ENCODE data around the gene TLK1. TPM values are rescaled to one million over a fixed set of nuclear protein-coding genes. Genes with fewer than 3 reads are reported as not detected.

Gene TLK1
- total and polyA plus RNA-seq, 2 donors (not counting 1 experiment from before 2014, with no cell fraction given), result 23.5 to 29.9 TPM

DNA sequence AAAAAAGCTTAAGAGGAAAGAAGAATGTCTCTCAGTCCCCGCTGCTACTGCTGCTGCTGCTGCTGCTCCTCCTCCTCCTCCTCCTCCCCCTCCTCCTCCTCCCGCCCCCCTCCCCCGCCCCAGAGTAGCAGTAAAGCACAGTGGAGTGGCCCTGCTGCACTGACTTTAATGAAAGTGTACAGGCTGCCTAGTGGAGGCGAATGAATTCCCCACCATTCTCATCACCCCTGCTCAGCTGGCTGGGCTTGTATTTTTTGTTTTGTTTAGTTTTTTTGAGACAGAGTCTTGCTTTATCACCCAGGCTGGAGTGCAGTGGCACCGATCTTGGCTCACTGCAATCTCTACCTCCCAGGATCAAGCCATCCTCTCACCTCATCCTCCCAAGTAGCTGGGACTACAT, 197.3 kb downstream of the TLK1 start:
- H3K4me1 ChIP-seq (ENCODE audit: control insufficient read depth, extremely low read depth, insufficient read depth, low read length), result no peaks in the 10 kb centered on the region
- no peak overlapping the region for H2AFZ ChIP-seq (ENCODE audit: low read length)
- H3K4me2 ChIP-seq (ENCODE audit: extremely low read depth, insufficient read depth, low read length), result no peak overlapping the region
- H3K9ac ChIP-seq (ENCODE audit: insufficient read depth, low read length), result no peak overlapping the region
- no peaks in the 10 kb centered on the region for H4K20me1 ChIP-seq (ENCODE audit: control insufficient read depth, extremely low read depth, insufficient read depth, low read length)
- TF ChIP-seq EZH2 (IDR thresholded peaks at IDR 0.05; ENCODE audit: low read length, missing control alignments), result no peak
- TF ChIP-seq, protein P1, sequence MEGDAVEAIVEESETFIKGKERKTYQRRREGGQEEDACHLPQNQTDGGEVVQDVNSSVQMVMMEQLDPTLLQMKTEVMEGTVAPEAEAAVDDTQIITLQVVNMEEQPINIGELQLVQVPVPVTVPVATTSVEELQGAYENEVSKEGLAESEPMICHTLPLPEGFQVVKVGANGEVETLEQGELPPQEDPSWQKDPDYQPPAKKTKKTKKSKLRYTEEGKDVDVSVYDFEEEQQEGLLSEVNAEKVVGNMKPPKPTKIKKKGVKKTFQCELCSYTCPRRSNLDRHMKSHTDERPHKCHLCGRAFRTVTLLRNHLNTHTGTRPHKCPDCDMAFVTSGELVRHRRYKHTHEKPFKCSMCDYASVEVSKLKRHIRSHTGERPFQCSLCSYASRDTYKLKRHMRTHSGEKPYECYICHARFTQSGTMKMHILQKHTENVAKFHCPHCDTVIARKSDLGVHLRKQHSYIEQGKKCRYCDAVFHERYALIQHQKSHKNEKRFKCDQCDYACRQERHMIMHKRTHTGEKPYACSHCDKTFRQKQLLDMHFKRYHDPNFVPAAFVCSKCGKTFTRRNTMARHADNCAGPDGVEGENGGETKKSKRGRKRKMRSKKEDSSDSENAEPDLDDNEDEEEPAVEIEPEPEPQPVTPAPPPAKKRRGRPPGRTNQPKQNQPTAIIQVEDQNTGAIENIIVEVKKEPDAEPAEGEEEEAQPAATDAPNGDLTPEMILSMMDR (conservative IDR thresholded peaks at IDR 0.05 in 1 of 2, IDR thresholded peaks at IDR 0.05 in 1 of 2; ENCODE audit: low read depth in 1 of 2, low read length in 2 of 2), result no peak
- peaks cover 16% of the 10 kb centered on the region for H3K36me3 ChIP-seq (ENCODE audit: control insufficient read depth, insufficient read depth, low read length)
- DNase-seq (ENCODE audit: low read depth in 2 of 2), result no peak
- H3K9me3 ChIP-seq (ENCODE audit: control insufficient read depth, insufficient read depth, low read depth, low read length), result no peaks in the 10 kb centered on the region
- no peaks in the 10 kb centered on the region for H3K79me2 ChIP-seq (ENCODE audit: control insufficient read depth, insufficient read depth, low read length)
- no peak overlapping the region for H3K4me3 ChIP-seq (replicated peaks in 1 of 4; ENCODE audit: control extremely low read depth in 1 of 4, insufficient read depth in 1 of 4, low read depth in 3 of 4, low read length in 4 of 4)
- no peaks in the 10 kb centered on the region for H3K27me3 ChIP-seq (ENCODE audit: control insufficient read depth, insufficient read depth, low read length)
- H3K27ac ChIP-seq (ENCODE audit: insufficient read depth, low read length), result no peak overlapping the region

DNA sequence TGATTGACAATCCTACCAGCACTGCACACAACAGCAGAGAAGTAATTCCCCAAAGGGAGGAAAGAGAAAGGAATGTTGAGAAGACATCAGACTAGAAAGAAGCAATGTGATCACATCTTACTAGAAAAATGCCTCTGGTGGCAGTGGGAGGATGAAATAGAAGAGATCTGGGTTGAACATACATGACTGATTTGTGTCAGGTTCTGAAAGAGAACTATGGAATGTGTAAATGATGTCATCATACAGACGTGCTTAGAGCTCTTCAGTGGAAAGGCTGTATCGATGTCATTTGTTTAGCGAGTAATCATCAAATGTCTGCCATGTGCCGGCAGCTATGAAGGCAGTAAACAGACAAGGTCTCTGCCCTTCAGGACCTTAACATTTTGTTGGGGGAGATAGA, 206.8 kb downstream of the TLK1 start:
- Histone ChIP-seq H3K27ac (ENCODE audit: insufficient read depth, low read length) (no peak overlapping the region), H3K27me3 (ENCODE audit: control insufficient read depth, insufficient read depth, low read length) (no peaks in the 10 kb centered on the region), H3K4me1 (ENCODE audit: control insufficient read depth, extremely low read depth, insufficient read depth, low read length) (no peaks in the 10 kb centered on the region), H3K9ac (ENCODE audit: insufficient read depth, low read length) (no peak overlapping the region), H2AFZ (ENCODE audit: low read length) (no peak overlapping the region), H3K79me2 (ENCODE audit: control insufficient read depth, insufficient read depth, low read length) (no peaks in the 10 kb centered on the region), H3K9me3 (ENCODE audit: control insufficient read depth, insufficient read depth, low read depth, low read length) (no peaks in the 10 kb centered on the region), H3K4me3 (replicated peaks in 1 of 4; ENCODE audit: control extremely low read depth in 1 of 4, insufficient read depth in 1 of 4, low read depth in 3 of 4, low read length in 4 of 4) (no peak overlapping the region), H3K36me3 (ENCODE audit: control insufficient read depth, insufficient read depth, low read length) (peaks cover 15% of the 10 kb centered on the region), H3K4me2 (ENCODE audit: extremely low read depth, insufficient read depth, low read length) (no peak overlapping the region), H4K20me1 (ENCODE audit: control insufficient read depth, extremely low read depth, insufficient read depth, low read length) (no peaks in the 10 kb centered on the region)
- peak in 1 of 2 donors; percentile 14 for DNase-seq (ENCODE audit: low read depth in 2 of 2)
- no peak for TF ChIP-seq EZH2 (IDR thresholded peaks at IDR 0.05; ENCODE audit: low read length, missing control alignments)
- TF ChIP-seq, protein P1 (conservative IDR thresholded peaks at IDR 0.05 in 1 of 2, IDR thresholded peaks at IDR 0.05 in 1 of 2; ENCODE audit: low read depth in 1 of 2, low read length in 2 of 2), result no peak

DNA sequence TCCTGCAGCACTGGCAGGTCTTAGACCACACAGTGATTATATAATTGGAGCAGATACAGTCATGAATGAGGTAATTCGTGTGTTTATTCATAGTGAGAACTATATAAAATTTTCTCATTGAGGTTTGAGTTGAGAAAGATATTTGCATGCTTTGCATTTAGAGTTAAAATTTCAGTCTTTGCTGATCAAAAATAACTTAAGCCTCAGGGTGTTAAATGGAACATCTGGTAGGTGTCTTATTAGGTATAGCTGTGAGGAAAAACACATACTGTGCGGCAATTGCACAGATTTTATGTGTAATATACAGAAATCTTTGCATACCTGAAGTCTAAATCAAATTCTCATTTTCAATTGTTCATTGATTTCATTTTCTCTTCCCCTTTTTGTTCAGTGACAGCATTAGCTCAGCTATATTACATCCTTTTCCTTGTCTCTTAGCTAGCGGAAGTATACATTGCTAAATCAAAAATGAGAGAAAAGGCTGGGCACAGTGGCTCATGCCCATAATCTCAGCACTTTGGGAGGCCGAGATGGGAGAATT, 210.4 kb downstream of the TLK1 start:
- H3K79me2 ChIP-seq (ENCODE audit: control insufficient read depth, insufficient read depth, low read length), result peaks cover 26% of the 10 kb centered on the region
- peaks cover 2% of the 10 kb centered on the region for H4K20me1 ChIP-seq (ENCODE audit: control insufficient read depth, extremely low read depth, insufficient read depth, low read length)

More for the DNA sequence above, 210.4 kb downstream of the TLK1 start:
- Histone ChIP-seq H3K27me3 (ENCODE audit: control insufficient read depth, insufficient read depth, low read length) (no peaks in the 10 kb centered on the region), H3K9me3 (ENCODE audit: control insufficient read depth, insufficient read depth, low read depth, low read length) (no peaks in the 10 kb centered on the region), H2AFZ (ENCODE audit: low read length) (no peak overlapping the region), H3K4me3 (replicated peaks in 1 of 4; ENCODE audit: control extremely low read depth in 1 of 4, insufficient read depth in 1 of 4, low read depth in 3 of 4, low read length in 4 of 4) (no peak overlapping the region), H3K4me2 (ENCODE audit: extremely low read depth, insufficient read depth, low read length) (no peak overlapping the region), H3K36me3 (ENCODE audit: control insufficient read depth, insufficient read depth, low read length) (peaks cover 12% of the 10 kb centered on the region), H3K9ac (ENCODE audit: insufficient read depth, low read length) (no peak overlapping the region), H3K27ac (ENCODE audit: insufficient read depth, low read length) (no peak overlapping the region), H3K4me1 (ENCODE audit: control insufficient read depth, extremely low read depth, insufficient read depth, low read length) (no peaks in the 10 kb centered on the region)
- no peak for DNase-seq (ENCODE audit: low read depth in 2 of 2)
- TF ChIP-seq, protein P1 (conservative IDR thresholded peaks at IDR 0.05 in 1 of 2, IDR thresholded peaks at IDR 0.05 in 1 of 2; ENCODE audit: low read depth in 1 of 2, low read length in 2 of 2), result no peak
- TF ChIP-seq EZH2 (IDR thresholded peaks at IDR 0.05; ENCODE audit: low read length, missing control alignments), result no peak

Data from fibroblast of lung (primary cell).